SK-N-MC (cell line): ENCODE results near the gene B4GALT6.

ENCODE experiments used
- EZH2 ChIP-seq: fragments of 200-600 bp; sonication (generic); IDR thresholded peaks from one replicate; pipeline ENCODE4 v1.6.1; 2017; ENCODE audit warnings: antibody characterized with exemption
- FOXP2 ChIP-seq: optimal IDR thresholded peaks from 2 replicates; pipeline ENCODE3; 2011; ENCODE audit warnings: mild to moderate bottlenecking, moderate library complexity; ENCODE audit not compliant: insufficient read depth; ENCODE audit errors: extremely low read length, control extremely low read depth
- POLR2AphosphoS5 ChIP-seq: IDR thresholded peaks from 2 replicates; pipeline ENCODE4 v1.6.1; 2012; ENCODE audit warnings: mild to moderate bottlenecking, low read depth, low read length, borderline replicate concordance

GRCh38 chr18:31718386-31718785 is 34.0 kb upstream of the B4GALT6 start:
- TF ChIP-seq EZH2 = no peak
- no peak for TF ChIP-seq POLR2AphosphoS5
- TF ChIP-seq FOXP2 = no peak
